Midbrain (tissue), 1 donor: ENCODE data around the gene MYOM3.
"Not testable (repeated sequence)": the region's sequence is repeated elsewhere in the genome, so short reads cannot be mapped to it uniquely, and the experiment has no call there.

ENCODE experiments used
- DNase-seq: peaks from one replicate; lab custom pipeline; 2025; lab: John Stamatoyannopoulos, UW

Gene MYOM3

DNA sequence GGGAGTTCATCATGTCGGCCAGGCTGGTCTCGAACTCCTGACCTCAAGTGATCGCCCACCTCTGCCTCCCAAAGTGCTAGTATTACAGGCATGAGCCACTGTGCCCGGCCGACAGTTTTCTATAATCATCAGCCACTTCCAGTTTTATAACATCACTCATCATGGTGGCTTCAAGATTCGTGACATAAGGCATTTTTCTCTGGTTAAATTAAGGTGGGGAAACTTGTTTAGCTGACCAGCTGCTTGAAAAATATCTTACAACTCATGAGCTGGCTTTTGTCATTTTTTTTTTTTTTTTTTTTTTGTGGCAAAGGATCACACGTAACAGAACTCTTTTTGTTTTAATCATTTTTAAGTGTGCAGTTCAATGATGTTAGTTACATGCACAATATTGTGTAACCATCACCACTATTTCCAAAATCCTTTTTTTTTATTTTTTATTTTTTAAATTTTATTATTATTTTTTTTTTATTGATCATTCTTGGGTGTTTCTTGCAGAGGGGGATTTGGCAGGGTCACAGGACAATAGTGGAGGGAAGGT lies 80.9 kb downstream of the MYOM3 start:
- DNase-seq, result not testable (repeated sequence)

GRCh38 chr1:24027838-24028468 lies 84.0 kb downstream of the MYOM3 start:
- peak; percentile 6 for DNase-seq

GRCh38 chr1:24022581-24023361 lies 89.2 kb downstream of the MYOM3 start:
- no peak for DNase-seq

DNA sequence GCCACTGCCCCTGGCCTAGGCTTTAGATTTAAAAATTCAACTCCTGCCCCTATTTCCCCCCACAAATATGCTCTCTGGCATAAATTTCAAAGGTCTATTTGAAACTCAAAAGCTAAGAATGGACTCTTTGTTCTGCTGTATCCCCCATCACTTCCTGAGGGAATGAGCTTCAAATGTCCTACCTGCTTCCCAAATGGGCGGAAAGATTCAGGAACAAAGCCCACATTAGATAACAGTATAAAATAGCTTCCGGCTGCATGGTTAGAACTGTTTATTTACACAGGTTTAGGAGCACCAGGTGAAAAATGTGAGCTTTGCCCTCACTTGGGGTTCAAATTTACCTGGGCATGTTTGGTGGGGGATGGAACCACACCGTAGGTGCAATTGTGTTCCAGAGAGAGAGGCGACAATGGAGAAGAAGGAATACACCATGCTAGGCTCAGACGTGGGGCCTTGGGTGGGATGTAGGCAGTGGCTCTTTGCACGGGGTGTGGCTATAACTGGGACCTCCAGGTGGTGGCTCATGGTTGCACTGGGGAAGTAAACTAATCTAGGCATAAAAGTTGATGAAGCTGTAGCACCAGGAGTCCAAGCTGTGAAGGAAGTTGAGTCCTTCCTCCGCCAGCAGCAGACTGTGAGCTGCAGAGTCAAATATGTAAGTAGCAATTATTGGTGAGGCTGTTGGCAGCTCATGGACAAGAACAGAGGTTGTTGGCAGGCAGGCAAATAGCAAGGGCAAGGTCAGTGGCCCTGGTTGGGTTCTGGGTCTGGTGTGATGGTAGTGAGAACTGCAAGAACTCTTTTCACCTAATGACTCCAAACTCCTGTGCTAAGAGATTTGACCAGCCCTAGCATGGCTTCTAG lies 90.3 kb downstream of the MYOM3 start:
- no peak for DNase-seq

GRCh38 chr1:24020470-24020869 lies 91.5 kb downstream of the MYOM3 start:
- no peak for DNase-seq

- no peak for DNase-seq
Observed at GRCh38 chr1:24020025-24020424, 91.9 kb downstream of the MYOM3 start.

- DNase-seq, result peak; percentile 34
Observed at GRCh38 chr1:24018611-24019580, 93.0 kb downstream of the MYOM3 start.

DNA sequence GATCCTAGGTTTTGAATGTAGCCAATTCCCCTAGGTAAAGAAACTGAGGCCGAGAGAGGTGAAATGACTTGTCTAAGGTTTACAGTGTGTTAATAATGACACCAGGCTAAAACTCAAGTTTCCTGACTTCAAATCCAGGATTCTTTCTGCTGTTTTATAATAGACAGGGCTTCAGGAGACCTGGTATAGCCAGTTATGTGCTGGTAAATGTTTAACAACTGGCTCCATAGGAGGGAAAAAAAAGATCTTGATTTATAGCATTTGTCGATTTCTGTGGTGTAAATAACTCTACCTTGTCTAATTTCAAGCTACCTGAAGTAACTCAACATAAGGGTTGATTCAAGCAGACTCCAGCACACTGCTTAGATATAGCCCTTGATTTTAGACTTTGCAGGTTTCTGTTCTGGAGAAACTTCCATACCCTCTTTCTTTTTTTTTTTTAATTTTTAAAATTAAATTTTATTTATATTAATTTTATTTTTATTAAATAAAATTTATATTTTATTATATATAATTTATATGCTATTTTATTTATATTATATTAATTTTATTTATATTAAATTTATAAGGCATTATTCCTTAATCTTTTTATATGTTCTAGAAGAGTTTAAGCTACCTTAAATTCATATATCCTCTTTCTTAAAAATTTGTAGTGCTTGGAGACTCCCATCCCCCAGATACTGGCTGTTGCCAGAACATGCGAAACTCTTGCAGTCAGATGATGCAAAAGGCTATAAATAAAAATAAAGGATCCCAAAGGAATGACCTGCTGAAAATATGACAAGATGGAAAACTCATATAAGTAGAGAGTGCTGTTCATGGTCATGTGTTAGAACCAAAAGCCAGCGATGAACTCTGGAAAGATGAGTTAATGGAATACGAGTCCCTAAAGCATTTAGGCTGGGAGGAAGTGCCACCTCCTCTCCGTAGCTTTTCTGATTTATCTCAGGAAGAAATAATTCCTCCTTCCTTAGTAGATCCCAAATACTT lies 96.4 kb downstream of the MYOM3 start:
- no peak for DNase-seq

GRCh38 chr1:24012878-24013277 lies 99.1 kb downstream of the MYOM3 start:
- DNase-seq, result not testable (repeated sequence)

GRCh38 chr1:24010650-24011049 lies 101.3 kb downstream of the MYOM3 start:
- no peak for DNase-seq

DNA sequence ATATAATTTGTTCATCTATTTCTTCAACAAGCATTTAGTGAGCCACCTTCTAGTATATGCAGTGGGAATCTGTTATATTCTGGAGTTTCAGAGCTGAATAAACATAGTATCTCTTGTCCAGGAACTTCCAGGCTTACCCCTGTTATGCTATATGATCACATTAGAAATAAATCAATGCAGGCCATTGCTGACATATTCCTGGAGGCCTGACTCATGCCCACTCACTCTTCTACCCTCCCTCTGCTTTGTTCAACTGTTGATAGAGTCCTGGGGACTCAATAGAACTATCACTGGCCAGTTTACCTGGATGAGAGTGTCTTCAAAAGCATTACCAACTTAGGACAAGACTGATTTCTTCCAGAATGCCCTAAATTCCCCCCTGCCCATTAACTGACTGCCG lies 102.5 kb downstream of the MYOM3 start:
- no peak for DNase-seq

DNA sequence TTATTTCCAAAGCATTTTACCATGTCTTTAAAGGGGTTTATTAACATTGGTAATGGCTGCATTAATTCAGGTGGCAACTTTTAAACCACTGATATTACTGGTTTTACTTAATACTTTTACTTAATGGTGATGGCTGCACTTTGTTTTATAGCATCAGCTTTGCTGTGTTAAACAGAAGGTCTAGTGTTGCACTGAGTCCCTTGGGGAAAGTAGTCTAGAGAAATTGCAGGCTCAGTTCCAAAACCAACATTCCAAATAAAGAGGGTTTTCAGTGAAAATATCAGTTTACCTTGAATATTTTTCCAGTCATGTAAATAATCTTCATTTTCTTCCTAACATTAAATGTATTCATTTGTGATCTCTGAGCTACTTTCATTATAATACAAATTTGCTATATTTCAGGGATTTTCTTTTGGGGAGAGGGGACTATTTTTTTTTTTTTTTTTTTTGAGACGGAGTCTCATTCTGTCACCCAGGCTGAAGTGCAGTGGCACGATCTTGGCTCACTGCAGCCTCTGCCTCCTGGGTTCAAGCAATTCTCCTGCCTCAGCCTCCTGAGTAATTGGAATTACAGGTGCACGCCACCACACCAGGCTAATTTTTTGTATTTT lies 103.3 kb downstream of the MYOM3 start:
- not testable (repeated sequence) for DNase-seq

GRCh38 chr1:24007079-24007478 lies 104.9 kb downstream of the MYOM3 start:
- DNase-seq, result no peak
